ENCODE results near the gene TMED3.

Gene TMED3

GRCh38 chr15:79332824-79333510 is 22.1 kb downstream of the TMED3 start:
- H3K4me3 ChIP-seq (ENCODE audit: control insufficient read depth, low read depth, low read length), result no peak overlapping the region
- TF ChIP-seq CTCF (IDR thresholded peaks at IDR 0.05; ENCODE audit: control insufficient read depth, insufficient read depth, low read depth, low read length, missing control alignments), result no peak
- no peak for DNase-seq (ENCODE audit: low read depth)

GRCh38 chr15:79337591-79337990 is 26.7 kb downstream of the TMED3 start:
- no peak for DNase-seq (ENCODE audit: low read depth)
- no peak overlapping the region for H3K4me3 ChIP-seq (ENCODE audit: control insufficient read depth, low read depth, low read length)
- TF ChIP-seq CTCF (IDR thresholded peaks at IDR 0.05; ENCODE audit: control insufficient read depth, insufficient read depth, low read depth, low read length, missing control alignments), result no peak

- TF ChIP-seq CTCF (IDR thresholded peaks at IDR 0.05; ENCODE audit: control insufficient read depth, insufficient read depth, low read depth, low read length, missing control alignments), result peak; percentile 84
- H3K4me3 ChIP-seq (ENCODE audit: control insufficient read depth, low read depth, low read length), result no peak overlapping the region
- peak; percentile 31 for DNase-seq (ENCODE audit: low read depth)
Measured at GRCh38 chr15:79339588-79340314, 28.8 kb downstream of the TMED3 start.

GRCh38 chr15:79340315-79340602 is 29.3 kb downstream of the TMED3 start:
- no peak for TF ChIP-seq CTCF (IDR thresholded peaks at IDR 0.05; ENCODE audit: control insufficient read depth, insufficient read depth, low read depth, low read length, missing control alignments)
- DNase-seq (ENCODE audit: low read depth), result no peak

GRCh38 chr15:79341396-79341795 is 30.5 kb downstream of the TMED3 start:
- no peak for DNase-seq (ENCODE audit: low read depth)
- H3K4me3 ChIP-seq (ENCODE audit: control insufficient read depth, low read depth, low read length), result no peak overlapping the region
- TF ChIP-seq CTCF (IDR thresholded peaks at IDR 0.05; ENCODE audit: control insufficient read depth, insufficient read depth, low read depth, low read length, missing control alignments), result no peak

More at GRCh38 chr15:79340315-79340602, 29.3 kb downstream of the TMED3 start:
- H3K4me3 ChIP-seq (ENCODE audit: control insufficient read depth, low read depth, low read length), result no peak overlapping the region

GRCh38 chr15:79349525-79349924 is 38.6 kb downstream of the TMED3 start:
- no peak overlapping the region for H3K4me3 ChIP-seq (ENCODE audit: control insufficient read depth, low read depth, low read length)
- DNase-seq (ENCODE audit: low read depth), result no peak
- TF ChIP-seq CTCF (IDR thresholded peaks at IDR 0.05; ENCODE audit: control insufficient read depth, insufficient read depth, low read depth, low read length, missing control alignments), result no peak

All from AG09309 (cell line).